Stimulated activated CD4-positive, alpha-beta T cell treated with anti-CD3 and anti-CD28 coated beads, Interleukin-1b, Interleukin-23, amount 100 ng/mL, for 48 hours (primary cell): ENCODE results near the gene EPHA4.

Experiments
- DNase-seq: peaks from one replicate; pipeline ENCODE4 v3.0.0-alpha.2; 2020

Gene EPHA4

DNA sequence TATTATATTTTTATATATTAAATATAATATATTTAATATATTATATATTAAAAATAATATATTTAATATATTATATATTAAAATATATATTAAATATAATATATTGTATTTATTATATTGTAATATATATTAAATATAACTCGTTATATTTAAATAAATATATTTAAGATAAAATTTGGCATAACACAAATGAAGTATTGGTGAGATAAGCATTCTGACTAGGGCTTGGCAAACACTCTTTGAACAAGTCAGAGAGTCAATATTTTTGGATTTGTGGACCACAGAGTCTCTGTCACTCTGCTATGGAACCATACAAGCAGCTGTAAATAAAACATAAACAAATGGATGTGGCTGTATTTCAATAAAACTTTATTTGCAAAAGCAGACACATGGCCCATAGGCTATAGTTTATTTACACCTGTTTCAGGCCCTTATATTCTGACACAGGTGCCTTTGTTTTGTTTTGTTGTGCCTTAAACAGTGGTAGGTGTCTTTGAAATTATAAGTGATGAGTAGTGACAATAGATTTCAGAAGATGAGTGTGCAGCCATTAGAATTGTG lies 190.1 kb downstream of the EPHA4 start:
- DNase-seq, result no peak

DNA sequence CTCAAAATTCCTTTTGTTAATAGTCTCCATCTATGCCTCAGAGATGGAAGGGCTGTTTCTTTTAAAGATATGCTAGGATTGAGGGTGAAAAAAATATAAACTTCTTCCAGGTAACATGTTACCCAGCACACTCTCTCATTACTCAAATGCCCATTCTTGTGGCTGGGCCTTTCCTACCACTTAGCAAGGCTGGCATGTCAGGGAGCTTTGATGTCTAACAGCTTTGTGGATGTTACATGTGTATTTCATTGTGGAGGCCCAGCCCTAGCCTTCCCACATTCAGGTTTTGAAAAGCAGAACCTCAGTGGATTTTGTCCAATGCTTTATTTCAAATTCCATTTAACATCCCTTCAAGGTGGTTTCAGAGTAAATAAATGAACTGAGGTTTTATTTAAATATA lies 191.4 kb downstream of the EPHA4 start:
- DNase-seq, result no peak

DNA sequence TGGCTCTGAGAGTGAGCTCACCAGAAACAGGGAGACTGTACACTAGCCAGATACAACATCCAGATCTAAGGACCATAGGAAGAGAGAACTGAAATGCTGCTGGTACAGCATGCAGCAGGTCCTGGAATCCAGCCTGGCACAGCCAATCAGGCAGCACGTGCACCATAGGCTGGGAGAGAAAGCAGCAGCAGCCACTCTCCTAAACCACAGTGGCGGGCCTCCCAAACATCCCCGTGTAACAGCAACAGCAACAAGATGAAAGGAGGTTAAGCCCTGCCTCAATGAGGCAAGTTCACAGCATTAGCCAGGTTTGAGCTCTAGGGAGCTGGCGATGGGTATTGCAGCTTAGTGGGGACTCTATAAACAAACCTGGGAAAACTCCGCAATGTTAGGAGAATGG lies 192.0 kb downstream of the EPHA4 start:
- DNase-seq, result no peak

DNA sequence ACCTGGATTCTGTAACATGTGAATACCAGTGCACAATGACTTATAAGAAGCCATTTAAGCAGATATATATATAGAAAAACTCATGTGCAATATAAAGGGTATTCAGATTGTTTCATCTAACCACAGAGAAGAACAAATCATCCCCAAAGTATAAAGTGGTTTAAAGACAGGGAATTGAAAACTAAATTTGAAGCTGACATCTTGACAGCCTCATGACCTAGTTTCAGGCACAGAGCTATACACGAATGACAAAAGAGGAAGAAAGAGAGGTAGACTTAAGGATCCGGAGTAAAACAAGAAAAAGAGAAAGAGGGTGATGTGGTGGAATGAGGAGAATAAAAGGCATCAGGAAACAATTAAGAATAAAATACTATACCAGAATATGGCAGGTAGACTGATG lies 194.5 kb downstream of the EPHA4 start:
- no peak for DNase-seq

DNA sequence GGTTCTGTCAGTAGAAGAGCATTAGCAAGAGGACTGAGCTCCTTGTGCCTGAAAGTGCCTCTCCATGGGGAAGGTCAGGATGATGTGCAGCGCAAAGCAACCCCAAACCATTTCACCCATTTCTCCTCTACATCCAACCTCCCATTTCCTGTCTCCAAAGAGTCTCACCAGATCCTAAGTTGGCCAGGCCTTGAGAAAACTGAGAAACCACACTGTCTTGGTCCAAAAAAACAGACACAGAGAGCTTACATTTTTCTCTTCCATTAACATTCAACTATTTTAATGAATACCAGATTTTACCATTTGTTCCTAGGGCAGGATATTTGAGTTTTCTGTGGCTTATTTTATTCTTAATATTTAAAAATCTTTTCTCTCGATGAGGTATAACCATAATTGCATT lies 195.0 kb downstream of the EPHA4 start:
- no peak for DNase-seq

DNA sequence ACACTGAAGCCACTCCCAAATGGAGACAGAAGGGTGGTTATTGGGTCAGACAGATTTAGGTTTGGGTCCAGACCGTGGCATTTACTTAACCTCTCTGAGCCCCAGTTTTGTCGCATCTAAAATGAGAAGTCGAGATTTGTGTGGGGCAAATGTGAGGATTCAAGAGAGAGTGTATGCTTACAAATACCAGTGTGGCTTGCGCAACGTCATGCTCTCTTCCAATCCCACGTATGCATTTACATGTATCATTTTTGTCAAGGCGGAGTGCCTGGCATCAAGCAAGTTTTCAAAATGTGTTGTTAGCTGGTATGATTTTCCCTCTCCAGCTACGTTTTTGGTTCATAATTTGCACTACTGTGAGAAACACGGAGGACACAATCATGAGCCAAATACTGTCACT lies 197.9 kb downstream of the EPHA4 start:
- DNase-seq, result no peak

DNA sequence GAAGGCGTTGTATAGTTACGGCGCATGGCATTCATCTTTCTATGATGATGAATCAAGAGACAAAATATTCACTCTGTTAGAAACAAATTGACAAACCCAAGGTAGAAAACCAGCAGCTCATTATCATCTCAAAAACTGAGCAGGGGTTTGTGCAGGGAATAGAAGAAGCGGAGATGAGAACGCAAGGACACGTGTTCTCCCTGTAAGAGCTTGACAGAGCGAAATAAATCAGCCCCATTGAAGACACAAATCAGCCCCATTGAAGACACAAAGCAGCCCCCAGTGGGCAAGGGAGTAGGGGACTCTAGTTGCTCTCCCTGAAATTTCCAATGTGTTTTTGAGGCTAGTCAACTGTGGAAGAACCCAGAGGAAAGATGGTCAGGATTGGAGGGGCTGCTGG lies 199.2 kb downstream of the EPHA4 start:
- no peak for DNase-seq

DNA sequence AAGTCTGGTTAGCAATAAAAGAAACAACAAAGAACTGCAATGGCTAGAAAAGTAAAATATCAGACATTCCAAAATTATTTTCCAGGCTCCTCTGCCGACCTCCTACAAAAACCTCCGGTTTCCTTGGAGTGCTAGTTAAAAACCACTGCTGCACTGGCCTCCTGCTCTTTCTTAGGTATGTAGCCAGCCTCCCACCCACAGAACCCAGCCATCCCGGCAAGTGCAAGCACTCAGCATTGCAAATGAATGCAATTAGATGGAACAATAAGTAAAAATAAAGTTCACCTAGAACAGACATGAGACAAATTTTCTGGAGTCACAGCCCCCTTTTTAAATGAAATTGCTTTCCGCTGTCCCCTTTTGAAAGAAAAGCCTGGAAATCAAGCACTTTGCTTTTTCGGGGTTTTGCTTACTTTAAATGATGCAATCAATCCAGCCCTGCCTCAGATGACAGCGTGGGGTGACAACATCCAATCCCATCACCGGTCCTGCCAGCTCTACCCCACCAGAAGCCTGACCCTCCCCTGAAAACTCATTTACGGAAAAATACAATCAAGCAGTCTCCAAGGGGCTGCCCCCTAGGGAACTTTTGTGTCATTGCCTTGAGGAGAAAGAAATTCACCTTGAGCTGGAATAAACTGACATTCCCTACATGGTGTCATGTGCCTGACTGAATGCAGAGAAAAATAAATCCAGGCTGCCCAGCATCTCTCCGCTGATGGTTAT lies 199.8 kb downstream of the EPHA4 start:
- DNase-seq, result no peak

DNA sequence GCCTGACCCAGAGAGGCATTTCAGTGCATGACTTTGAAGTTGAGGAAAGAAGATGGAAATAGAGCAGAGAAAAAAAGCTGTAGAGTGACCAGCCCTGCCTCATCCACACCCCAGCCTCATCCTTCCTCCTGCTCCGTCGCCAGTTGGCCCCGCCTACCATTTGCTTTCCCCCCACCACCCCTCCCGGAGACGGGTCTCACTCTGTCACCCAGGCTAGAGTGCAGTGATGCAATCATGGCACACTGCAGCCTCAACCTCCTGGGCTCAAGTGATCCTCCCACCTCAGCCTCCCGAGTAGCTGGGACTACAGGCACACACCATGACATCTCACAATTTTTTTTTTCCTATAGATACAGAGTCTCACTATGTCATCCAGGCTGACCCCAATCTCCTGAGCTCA lies 200.8 kb downstream of the EPHA4 start:
- DNase-seq, result no peak

DNA sequence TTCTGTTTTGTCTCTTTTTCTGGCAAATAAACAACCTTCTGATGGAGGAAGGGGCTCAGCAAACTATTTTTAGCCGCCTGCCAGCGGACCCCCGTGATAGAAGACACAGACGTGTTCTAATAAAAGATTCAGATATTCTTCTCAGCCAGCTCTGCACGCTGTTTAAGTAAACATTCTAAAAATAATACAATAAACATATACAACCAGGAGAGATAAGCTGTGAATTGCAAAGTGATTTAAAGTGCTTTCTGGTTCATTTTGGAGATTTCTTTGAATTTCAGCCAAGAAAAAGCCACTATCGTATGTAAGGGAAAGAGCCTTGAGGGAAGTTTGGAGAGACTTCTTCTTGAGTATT lies 201.3 kb downstream of the EPHA4 start:
- no peak for DNase-seq

DNA sequence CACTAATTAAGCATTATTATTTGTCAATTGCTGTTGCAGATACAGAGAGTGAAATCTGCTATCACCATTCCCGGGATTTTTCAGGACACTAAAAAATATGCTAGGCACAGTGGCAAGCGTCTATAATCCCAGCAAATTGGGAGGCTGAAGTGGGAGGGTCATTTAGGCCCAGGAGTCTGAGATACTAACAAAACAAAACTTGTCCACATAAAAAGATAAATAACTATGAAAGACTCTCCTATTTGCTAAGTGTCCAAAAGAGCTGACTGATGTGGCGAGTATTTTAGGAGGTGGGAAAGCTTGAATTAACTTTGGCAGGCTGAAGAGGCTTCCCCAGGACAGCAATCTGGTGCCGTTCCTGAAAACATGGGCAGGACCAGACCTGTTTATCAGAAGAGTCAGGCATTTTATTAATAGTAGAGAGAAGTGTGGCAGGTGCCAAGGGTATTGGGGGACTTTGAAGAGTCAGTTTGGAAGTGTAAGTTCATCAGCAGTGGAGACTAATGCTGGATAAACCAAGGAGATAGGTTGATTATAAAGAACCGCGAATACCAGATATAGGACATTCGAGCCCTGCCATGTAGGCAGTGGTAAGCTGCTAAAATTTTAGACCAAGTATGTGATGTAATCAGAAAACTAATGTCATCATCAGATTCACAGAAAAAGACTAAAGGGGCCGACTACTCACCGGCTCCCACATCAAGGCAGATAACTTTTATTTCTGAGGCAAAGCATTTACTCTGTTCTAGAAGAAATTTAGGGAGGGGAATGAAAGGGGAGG lies 201.8 kb downstream of the EPHA4 start:
- no peak for DNase-seq
